Measurements from ENCODE around the gene HSPA12B. TPM values are rescaled to one million over a fixed set of nuclear protein-coding genes. Genes with fewer than 3 reads are reported as not detected.

HSPA12B gene
- polyA plus RNA-seq, 1 donor = 11.5 TPM

DNA sequence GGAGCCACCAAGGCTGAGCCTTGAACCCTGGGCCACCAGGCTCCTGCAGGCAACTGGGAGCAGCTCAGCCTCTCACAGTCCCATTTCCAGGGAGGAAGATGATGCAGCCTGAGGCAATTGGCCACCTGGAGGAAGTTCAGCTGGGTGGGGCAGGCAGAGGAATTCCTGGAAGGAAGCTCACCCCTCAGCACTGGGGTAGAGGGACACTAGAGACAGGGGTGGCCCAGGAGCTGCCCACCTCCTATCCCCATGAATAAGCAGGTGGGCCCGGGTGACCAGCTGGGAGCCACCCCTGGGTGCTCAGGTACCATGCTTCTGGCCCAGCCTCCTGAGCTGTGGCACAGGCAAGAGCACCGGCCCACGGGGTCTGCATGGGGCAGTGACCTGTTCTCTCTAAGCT lies 3.6 kb upstream of the HSPA12B start:
- no peak for DNase-seq

DNA sequence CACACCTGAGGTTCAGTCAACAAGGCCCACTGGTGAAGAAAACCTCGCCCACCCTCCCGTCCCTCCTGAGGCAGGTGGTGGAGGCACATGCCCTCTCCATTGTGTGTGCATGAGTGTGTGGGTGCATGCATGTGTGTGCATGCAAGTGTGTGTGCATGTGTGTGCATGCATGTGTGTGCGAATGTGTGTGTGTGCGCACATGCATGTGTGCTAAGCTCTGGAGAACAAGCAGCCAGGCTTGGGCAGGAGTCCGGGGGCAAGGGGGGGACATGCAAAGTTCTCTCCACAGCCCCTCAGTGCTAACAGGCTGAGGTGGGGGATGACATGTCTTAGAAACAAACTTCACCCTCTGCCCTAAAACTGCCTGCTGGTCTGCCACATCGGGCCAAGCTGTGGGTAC lies 3.1 kb upstream of the HSPA12B start:
- DNase-seq = no peak

DNA sequence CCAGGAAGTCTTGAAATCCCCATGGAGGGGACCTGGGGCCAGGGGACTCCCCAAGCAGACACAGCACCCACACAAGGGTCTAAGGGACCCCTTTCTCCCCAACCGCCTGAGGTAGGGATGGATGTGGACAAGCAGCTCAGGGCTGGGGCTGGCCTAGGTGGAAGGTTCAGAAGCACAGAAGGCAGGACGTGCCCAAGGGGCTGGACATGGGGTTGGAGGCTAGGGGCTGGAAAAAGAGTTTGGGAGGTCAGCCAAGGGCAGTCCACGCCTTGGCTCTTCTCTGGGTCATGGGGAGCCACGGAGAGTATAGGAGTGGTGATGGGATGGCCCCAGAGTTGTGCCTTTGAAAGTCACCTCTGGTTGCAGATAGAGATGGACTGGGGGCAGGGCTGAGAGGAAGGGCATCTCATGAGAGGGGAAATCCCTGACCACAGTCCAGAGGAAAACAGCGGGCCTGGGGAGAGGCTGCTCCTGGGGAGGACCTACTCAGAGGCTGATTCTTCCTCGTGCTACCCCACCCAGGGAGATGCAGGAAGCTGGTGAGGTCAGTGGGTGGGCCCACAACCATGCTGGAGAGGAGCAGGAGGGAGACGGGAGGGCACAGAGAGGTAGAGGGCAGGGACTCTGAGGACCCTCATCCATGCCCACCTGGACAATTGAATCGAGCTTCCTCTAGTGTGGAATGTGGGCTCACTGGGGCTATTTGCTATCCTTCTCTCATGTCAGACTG lies 2.5 kb upstream of the HSPA12B start:
- no peak for DNase-seq

DNA sequence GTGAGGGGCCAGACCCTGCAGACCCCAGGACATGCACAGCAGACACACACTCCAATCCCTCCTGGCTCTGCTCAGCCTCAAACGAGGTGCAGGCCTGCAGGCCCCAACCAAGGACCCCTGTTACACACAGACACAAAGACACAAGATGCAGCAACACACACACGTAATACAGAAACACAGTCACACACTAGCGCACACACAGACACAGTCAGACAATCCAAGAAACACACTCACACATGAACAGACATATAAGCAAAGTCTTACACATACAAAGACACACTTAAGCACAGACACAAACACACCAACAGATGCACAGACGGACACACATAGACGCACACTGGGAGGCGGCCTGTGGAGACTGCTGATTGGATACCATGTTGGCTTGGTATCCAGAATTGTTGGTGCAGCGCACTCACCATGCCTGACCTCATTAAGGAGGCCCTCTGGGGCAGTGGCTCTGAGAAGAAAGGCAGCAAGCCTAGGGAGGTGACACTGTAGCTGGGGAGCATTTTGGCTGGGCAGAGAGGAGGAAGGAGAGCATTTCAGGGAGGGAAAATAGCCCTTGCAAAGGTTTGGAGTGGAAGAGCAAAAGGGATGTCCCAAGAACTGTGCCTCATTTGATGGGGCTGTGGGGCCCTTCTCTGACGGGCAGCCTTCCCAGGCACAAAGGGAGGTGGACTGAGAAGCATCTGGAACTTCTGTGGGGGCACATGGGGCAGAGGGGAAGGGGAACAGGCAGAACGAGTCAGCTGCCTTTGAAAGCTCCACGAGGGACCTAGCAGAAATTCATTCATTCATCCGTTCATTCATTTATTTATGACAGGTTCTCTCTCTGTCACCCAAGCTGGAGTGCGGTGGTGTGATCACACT lies 1.4 kb upstream of the HSPA12B start:
- no peak for DNase-seq

DNA sequence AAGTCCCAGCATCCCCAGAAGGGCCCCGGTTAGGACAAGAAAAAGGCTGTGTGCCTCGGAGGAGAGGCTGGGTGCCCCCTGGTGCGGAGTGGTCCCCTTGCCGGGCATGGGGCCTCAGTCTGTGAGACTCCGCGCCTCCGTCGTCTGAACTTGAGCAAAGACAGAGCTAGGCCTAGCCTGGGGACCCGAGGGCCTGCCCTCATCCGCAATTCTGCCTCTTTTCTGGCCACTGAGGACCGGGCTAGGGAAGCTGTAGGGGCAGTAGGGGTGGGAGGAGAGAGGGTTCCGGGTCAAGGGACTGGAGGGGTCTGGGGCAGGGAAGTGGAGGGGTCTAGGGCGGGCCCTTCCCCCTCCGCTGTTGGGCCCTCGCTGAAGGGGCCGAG lies 550 bp upstream of the HSPA12B start:
- DNase-seq = no peak

DNA sequence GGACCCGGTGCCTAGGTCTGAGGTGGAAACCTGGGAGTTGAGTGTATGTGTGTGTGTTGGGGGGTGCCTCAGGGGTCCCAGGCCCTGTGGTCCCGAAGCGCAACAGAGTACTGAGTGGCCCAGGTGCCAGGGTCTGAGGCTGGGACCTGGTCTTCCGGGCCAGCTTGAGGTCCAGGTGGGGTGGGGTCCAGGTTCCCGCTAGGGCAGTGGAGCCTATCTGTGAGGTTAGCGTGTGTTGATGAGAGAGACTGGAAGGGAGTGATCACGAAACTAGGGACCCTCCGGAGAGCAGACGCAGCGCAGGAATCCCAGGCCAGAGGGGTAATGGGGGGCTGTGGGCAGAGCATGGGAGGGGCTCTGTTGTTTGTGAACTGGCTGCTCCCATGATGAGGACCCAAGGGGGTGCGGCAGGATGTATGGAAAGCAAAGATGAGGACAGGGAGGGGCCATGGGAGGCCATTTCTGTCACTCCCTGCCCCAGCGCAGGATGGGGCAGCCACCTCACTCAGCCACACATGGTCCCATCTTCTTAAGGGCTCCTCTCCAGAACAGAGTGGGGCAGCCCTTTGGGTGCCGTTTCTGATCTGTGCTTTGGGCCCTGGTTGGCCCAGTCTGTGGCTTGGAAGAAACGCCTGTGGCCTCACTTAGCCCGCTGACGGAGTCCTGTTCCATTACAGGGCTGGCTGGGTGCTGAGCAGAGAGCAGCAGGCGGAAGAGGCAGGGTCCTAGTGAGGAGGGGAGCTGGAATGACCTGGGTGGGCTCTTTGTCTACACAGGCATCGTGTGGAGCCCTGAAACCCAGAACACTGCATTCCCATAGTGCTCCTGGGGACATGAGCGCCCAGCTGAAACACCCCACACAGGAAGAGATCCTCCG lies 872 bp downstream of the HSPA12B start:
- no peak for DNase-seq

DNA sequence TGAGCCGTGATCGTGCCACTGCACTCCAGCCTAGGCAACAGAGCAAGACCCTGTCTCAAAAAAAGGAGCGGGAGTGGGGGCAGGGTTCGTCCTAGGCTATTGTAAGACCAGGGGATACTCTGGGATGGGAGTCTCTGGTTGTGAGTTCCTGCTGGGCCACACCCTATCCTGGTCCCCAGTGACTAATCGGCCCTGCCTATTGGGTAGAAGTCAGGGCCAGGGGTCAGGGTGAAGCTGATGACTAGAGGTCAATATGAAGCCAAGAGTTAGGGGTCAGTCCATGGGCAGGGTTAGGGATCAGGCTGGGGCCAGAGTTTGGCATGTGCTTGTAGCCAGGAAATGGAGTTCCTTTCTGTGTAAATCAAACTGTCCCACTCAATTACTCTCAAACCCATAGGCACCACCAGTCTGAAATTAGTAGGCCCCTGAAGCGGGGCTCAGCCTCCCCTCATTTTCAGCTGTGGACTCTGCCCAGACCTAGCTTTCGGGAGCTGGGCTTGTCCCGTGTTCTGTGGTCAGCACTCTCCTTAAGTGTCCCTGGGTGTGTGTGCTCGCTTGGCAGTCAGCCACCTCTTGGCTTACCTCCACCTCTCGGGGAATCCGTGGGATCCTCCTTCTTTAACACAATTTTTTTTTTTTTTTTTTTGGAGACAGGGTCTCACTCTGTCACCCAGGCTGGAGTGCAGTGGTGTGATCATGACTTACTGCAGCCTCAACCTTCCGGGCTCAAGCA lies 1.8 kb downstream of the HSPA12B start:
- DNase-seq = no peak

DNA sequence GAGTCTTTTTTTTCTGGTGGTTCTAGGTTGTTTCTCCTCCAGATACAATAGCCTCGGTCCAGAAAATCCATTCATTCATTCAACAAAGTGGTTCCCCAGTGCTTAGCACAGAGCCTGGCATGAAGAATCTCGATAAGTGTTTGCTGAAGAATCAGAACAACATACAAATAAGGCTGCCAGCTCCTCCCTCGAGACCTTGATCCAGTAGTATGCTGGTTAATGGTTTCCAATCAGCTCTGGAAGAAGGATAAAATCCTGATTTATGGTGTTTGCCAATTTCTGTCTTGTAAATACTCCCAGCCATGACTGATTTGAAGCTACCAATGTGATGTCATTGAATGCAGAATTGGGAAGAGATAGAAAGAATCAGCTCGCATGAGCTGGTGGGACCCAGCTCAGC lies 3.3 kb downstream of the HSPA12B start:
- no peak for DNase-seq

DNA sequence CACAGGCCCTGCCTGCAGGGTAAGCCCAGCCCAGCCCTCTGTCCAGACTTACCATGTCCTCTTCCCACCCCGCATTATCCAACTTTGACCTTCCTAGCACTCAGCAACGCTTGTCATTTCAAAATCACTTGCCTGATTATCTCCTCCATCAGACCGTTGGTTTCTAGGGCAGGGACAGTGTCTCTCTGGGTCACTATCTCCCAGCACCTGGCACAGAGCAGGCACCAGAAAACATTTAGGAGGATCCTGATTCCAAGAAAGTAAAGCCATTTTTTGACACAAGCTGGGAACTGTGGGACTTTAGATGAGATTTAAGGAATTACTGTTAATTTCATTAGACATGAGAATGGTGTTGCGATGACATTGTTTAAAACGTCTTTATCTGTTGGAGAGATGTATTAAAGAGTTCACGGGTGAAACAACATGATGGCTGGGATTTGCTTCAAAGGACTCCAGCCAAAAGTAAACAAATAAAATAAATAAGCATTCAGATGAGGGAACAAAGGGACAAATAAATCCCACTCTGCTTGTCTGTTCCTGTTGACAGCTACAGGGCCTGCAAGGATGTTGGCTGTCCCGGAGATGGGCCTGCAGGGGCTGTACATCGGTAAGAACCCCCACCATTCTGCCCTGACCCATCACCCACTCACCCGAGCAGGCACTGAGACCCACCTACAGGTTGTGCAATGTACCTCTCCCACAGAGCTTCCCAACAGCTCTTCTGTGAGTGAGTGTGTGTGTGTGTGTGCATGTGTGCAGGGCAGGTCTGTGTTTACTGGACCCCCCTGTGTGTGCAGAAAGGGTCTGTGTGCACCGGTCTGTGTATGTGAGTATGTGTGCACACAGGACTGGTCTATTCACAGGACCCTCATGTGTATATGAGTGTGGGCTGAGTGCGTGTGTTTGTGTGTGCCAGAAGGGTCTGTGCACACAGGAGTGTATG lies 5.9 kb downstream of the HSPA12B start:
- DNase-seq = no peak

DNA sequence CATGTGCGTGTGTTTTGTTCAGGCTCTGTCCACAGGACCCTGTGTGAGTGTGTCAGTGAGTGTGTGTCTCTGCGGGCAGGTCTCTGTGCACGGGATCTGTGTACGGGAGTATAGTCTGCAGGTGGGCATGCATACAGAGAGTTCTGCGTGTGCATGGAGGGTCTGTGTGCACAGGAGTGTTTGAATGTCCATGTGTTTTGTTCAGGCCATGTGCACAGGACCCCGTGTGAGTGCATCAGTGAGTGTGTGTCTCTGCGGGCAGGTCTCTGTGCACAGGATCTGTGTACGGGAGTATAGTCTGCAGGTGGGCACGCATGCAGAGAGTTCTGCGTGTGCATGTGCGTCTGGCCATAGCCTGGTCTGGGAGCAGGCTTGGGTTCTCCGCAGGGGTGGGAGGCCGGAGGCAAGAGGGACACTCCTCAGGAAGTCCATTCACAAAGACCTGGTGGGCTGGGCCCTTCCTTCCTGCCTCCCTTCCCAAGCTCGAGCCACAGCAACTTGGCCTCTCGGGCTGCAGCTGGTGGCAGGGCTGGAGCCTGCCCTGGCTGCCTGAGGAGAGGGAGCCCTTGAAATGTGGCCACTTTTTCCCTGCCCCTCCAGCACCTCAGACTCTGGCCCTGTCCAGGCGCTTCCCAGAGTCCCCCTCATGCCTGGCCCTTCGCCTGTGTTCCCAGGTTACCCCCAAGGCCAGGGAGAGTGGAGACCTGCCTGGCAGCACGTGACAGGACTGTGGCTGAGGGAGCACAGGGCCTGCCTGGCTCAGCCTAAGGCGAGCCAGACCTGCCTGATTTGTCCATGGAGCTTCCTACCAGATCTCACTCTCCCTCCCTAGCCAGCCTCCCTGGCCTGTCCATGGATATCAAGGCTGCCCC lies 6.8 kb downstream of the HSPA12B start:
- DNase-seq = no peak

DNA sequence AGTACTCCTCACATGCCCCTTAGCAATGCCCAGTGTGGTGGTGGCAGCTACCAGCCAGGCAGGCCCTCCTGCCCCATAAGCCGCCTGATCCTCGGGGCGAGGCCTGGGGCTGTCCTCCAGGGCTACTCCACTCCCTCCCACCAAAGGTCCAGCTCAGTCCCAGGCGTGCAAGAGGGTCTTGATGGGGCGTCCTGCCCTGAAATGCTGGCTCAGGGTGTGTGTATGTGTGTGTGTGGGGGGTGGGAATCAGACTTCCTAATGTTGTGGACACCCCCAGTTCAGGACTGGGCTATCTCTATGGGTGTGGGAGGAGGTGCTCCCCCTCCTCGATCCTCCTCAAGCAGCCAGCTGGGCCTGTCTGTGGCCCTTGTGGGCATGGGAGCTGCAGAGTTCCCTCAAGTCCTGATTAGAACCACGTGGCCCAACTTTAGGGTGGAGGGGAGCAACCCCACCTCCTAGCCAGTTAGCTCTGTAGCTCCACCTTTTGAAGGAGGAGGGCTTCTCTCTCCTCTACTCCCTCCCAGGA lies 7.5 kb downstream of the HSPA12B start:
- no peak for DNase-seq

DNA sequence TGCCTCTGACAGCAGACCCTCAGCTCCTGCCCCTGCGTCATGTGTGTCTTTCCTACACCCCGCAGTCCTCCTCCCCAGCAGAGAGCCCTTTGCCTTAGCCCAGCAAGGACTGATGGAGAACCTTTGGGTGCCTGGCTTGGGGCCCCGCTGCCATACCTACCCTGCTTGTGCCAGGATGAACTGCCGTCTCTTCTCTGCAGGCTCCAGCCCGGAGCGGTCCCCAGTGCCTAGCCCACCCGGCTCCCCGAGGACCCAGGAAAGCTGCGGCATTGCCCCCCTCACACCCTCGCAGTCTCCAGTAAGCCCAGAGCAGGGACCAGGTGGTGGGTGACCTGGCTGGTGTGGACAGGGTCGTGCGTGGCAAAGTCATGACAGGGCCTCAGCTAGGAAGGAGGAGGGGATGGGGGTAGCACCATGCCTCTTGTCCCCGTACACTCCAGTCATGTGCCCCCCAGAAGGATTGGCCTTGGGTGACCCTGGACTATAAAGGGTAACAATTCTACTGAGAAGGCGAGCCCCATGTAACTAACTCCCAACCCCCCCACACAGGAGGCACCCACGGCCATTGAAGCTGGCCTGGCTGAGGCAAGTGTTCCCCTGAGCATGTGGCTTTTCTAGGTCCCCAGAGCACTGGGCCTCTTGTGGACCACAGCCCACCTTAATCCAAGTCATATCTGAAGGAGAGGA lies 8.3 kb downstream of the HSPA12B start:
- DNase-seq = no peak

DNA sequence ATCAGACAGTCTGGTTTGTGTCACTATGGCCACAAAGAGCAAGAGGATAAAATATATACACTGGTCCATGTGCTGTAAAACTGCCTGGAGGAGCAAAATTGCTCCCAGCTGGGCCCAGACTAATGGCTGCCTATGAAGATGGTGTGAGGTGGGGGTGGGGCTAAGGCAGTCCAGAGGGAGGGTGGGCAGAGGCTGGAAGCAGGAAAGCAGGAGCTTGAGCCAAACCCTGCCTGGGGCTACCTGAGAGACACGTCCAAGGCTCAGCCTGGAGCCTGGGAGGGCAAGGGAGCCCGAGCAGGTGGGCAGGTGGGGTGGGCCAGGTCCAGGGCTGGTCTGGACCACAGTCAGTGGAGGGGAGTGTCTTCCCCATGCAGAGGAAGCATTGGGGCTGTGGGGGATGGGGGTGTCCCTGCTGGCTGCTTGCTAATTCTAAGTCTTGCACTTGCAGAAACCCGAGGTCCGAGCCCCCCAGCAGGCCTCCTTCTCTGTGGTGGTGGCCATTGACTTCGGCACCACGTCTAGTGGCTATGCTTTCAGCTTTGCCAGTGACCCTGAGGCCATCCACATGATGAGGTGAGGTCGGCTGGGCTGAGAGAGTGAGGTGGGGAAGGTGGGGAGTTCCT lies 9.5 kb downstream of the HSPA12B start:
- DNase-seq = no peak

DNA sequence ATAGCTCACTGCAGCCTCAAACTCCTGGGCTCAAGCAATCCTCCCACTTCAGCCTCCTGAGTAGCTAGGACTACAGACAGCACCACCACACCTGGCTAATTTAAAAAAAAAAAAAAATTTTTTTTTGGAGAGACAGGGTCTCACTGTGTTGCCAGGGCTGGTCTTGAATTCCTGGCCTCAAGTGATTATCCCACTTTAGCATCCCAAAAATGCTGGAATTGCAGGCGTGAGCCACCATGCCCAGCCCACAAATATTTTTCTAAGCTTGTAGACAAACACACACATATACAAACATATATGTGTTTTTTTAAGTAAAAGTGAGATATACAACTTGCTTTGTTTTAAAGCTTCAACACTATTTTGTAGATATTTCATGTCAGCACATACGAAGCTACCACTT lies 10.8 kb downstream of the HSPA12B start:
- DNase-seq = no peak

DNA sequence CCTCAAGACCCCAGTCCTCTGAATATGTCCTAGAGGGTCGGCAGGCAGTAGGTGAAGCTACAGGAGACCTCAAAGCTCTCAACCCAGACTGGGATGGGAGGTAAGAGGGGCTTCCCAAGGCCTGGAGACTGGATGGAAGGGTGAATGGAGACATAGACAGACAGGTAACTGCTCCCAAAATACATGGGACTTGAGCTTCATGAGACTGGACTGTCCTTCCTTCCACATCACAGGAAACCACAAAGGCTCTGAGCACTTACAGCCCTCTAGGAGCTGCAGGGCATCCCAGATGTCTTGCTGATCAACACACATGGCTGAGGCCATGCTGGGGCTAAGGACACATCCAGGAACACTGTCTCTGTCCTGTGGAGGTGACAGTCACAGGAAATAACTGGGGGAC lies 11.6 kb downstream of the HSPA12B start:
- no peak for DNase-seq

DNA sequence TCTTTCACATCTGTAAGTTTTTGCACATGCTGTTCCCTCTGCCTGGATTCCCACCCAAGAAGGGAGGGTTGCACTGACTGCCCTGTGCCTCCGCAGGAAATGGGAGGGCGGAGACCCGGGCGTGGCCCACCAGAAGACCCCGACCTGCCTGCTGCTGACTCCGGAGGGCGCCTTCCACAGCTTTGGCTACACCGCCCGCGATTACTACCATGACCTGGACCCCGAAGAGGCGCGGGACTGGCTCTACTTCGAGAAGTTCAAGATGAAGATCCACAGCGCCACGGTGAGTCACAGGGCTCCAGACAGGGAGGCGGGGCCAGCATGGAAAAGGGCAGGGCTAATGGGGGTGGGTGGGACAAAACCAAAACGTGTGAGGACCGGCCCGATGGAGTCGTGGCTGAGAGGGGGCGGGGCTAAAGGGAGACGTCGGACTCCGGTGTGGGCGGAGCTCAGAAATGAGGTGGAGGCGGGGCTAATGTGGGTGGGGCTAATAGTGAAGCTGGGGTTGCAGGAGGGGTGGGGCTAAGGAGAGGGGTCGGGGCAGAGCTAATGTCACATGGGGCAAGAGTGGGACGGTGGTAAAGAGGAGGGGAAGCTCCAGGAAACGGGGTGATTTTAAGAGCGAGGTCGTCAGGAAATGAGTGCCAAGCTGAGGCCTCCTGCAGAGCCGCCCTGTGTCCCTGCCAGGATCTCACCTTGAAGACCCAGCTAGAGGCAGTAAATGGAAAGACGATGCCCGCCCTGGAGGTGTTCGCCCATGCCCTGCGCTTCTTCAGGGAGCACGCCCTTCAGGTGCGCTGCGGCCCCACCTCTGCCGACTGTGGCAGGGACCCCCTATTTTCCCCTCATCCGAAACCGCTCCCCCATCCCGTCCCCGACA lies 12.6 kb downstream of the HSPA12B start:
- DNase-seq = no peak

DNA sequence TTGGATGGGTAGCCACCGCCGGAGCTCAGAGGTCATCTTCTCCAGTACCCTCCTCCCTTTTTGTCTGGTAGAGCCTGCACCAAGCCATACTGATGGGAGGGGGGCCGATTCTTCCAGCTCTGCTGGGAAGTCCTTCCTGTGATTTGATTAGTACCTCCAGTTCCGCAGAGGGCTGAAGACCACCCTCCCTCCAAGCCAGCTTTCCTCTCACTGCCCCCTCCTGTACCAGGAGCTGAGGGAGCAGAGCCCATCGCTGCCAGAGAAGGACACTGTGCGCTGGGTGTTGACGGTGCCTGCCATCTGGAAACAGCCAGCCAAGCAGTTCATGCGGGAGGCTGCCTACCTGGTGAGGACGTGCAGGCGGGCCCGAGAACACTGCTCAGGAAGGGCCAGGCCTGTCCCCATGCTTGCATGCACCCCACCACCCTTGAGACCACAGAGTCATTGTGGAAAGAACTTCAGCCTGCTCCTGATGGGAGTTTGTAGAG lies 13.2 kb downstream of the HSPA12B start:
- no peak for DNase-seq
